ENCODE measurements around the gene SLC25A29.

DNA sequence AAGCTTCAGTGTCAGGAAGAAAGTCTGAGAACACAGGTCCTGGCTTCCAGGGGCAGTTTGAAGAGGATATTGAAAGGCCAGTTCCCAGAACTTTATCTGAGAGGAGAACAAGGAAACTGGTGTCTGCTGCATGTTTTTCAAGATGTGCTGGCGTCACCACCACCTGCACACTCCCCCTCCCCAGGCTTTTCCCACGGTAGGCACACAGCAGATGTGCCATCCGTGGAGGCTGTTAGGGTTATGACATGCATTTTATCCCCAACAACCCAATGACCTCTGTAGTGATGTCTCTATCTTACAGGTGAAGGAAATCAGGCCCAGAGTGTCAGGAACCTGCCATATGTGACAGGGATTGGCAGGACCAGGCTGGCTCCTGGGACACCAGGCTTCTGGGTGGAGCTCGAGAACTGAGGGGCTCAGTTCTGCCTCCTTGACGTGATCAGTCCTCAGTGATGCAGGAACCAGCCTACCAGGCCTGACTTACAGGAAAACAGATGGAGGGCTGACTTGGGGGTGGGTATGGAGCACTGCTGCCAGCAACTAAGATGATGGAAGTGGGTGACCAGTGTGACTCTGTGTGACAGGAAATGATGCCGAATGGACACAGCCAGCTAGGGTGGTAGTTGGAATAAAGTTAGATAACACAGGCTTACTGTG lies 33.6 kb upstream of the SLC25A29 start:
- no peak for TF ChIP-seq POLR2AphosphoS5 (IDR thresholded peaks at IDR 0.05; ENCODE audit: insufficient read depth in 1 of 2, low read depth in 1 of 2)
- TF ChIP-seq, protein P1, sequence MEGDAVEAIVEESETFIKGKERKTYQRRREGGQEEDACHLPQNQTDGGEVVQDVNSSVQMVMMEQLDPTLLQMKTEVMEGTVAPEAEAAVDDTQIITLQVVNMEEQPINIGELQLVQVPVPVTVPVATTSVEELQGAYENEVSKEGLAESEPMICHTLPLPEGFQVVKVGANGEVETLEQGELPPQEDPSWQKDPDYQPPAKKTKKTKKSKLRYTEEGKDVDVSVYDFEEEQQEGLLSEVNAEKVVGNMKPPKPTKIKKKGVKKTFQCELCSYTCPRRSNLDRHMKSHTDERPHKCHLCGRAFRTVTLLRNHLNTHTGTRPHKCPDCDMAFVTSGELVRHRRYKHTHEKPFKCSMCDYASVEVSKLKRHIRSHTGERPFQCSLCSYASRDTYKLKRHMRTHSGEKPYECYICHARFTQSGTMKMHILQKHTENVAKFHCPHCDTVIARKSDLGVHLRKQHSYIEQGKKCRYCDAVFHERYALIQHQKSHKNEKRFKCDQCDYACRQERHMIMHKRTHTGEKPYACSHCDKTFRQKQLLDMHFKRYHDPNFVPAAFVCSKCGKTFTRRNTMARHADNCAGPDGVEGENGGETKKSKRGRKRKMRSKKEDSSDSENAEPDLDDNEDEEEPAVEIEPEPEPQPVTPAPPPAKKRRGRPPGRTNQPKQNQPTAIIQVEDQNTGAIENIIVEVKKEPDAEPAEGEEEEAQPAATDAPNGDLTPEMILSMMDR (IDR thresholded peaks at IDR 0.05), result no peak
- TF ChIP-seq POLR2A (IDR thresholded peaks at IDR 0.05), result no peak
